ENCODE measurements around the gene TPP1. TPM values are rescaled to one million over a fixed set of nuclear protein-coding genes. Genes with fewer than 3 reads are reported as not detected.

Gene TPP1
- total RNA-seq, 1 donor from 2014 or later = 15.7 TPM

- peak overlapping the region; percentile 17 for H3K27ac ChIP-seq (ENCODE audit: low read depth, low read length)
- H3K36me3 ChIP-seq (ENCODE audit: control insufficient read depth in 3 of 3, insufficient read depth in 3 of 3, low read length in 3 of 3) = peaks cover 41 to 55% (median 55%) of the 10 kb centered on the region in 3 donors
- H3K4me1 ChIP-seq (ENCODE audit: control insufficient read depth in 3 of 3, insufficient read depth in 3 of 3, low read length in 3 of 3) = peaks cover 3 to 9% (median 6%) of the 10 kb centered on the region in 3 donors
- peak overlapping the region in 1 of 3 donors; percentile 24 for H3K9ac ChIP-seq (ENCODE audit: low read depth in 1 of 3, low read length in 3 of 3)
- no peaks in the 10 kb centered on the region for H3K27me3 ChIP-seq (ENCODE audit: control insufficient read depth in 3 of 3, insufficient read depth in 3 of 3, low read length in 3 of 3)
- no peak overlapping the region for H3K4me3 ChIP-seq (ENCODE audit: low read length in 3 of 3)
- no peaks in the 10 kb centered on the region for H3K9me3 ChIP-seq (ENCODE audit: control insufficient read depth in 3 of 3, low read length in 3 of 3)
Observed at GRCh38 chr11:6596239-6596877, 22.9 kb downstream of the TPP1 start.

- Histone ChIP-seq H3K36me3 (ENCODE audit: control insufficient read depth in 3 of 3, insufficient read depth in 3 of 3, low read length in 3 of 3) (peaks cover 20 to 35% (median 35%) of the 10 kb centered on the region in 3 donors), H3K9me3 (ENCODE audit: control insufficient read depth in 3 of 3, low read length in 3 of 3) (no peaks in the 10 kb centered on the region), H3K4me3 (ENCODE audit: low read length in 3 of 3) (no peak overlapping the region), H3K27ac (ENCODE audit: low read depth, low read length) (no peak overlapping the region), H3K27me3 (ENCODE audit: control insufficient read depth in 3 of 3, insufficient read depth in 3 of 3, low read length in 3 of 3) (no peaks in the 10 kb centered on the region), H3K9ac (ENCODE audit: low read depth in 1 of 3, low read length in 3 of 3) (no peak overlapping the region), H3K4me1 (ENCODE audit: control insufficient read depth in 3 of 3, insufficient read depth in 3 of 3, low read length in 3 of 3) (peaks cover 0 to 3% (median 0%) of the 10 kb centered on the region in 3 donors)
Observed at GRCh38 chr11:6594142-6594768, 25.0 kb downstream of the TPP1 start.

- Histone ChIP-seq H3K9ac (ENCODE audit: low read depth in 1 of 3, low read length in 3 of 3) (peak overlapping the region in 2 of 3 donors; percentile 5 to 60), H3K27me3 (ENCODE audit: control insufficient read depth in 3 of 3, insufficient read depth in 3 of 3, low read length in 3 of 3) (no peaks in the 10 kb centered on the region), H3K4me3 (ENCODE audit: low read length in 3 of 3) (no peak overlapping the region), H3K4me1 (ENCODE audit: control insufficient read depth in 3 of 3, insufficient read depth in 3 of 3, low read length in 3 of 3) (peaks cover 0 to 6% (median 6%) of the 10 kb centered on the region in 3 donors), H3K36me3 (ENCODE audit: control insufficient read depth in 3 of 3, insufficient read depth in 3 of 3, low read length in 3 of 3) (peaks cover 2 to 4% (median 4%) of the 10 kb centered on the region in 3 donors), H3K27ac (ENCODE audit: low read depth, low read length) (no peak overlapping the region), H3K9me3 (ENCODE audit: control insufficient read depth in 3 of 3, low read length in 3 of 3) (peaks cover 0 to 4% (median 0%) of the 10 kb centered on the region in 3 donors)
Observed at GRCh38 chr11:6588018-6588417, 31.2 kb downstream of the TPP1 start.

GRCh38 chr11:6587360-6587953, 31.8 kb downstream of the TPP1 start:
- Histone ChIP-seq H3K4me3 (ENCODE audit: low read length in 3 of 3) (no peak overlapping the region), H3K9me3 (ENCODE audit: control insufficient read depth in 3 of 3, low read length in 3 of 3) (peaks cover 0 to 4% (median 0%) of the 10 kb centered on the region in 3 donors), H3K36me3 (ENCODE audit: control insufficient read depth in 3 of 3, insufficient read depth in 3 of 3, low read length in 3 of 3) (peaks cover 2 to 4% (median 3%) of the 10 kb centered on the region in 3 donors), H3K9ac (ENCODE audit: low read depth in 1 of 3, low read length in 3 of 3) (peak overlapping the region in 2 of 3 donors; percentile 5 to 60), H3K27ac (ENCODE audit: low read depth, low read length) (no peak overlapping the region), H3K27me3 (ENCODE audit: control insufficient read depth in 3 of 3, insufficient read depth in 3 of 3, low read length in 3 of 3) (no peaks in the 10 kb centered on the region), H3K4me1 (ENCODE audit: control insufficient read depth in 3 of 3, insufficient read depth in 3 of 3, low read length in 3 of 3) (peaks cover 0 to 6% (median 6%) of the 10 kb centered on the region in 3 donors)

GRCh38 chr11:6586434-6587359, 32.5 kb downstream of the TPP1 start:
- Histone ChIP-seq H3K27me3 (ENCODE audit: control insufficient read depth in 3 of 3, insufficient read depth in 3 of 3, low read length in 3 of 3) (no peaks in the 10 kb centered on the region), H3K9me3 (ENCODE audit: control insufficient read depth in 3 of 3, low read length in 3 of 3) (peaks cover 0 to 4% (median 0%) of the 10 kb centered on the region in 3 donors), H3K27ac (ENCODE audit: low read depth, low read length) (no peak overlapping the region), H3K4me1 (ENCODE audit: control insufficient read depth in 3 of 3, insufficient read depth in 3 of 3, low read length in 3 of 3) (peaks cover 0 to 6% (median 6%) of the 10 kb centered on the region in 3 donors), H3K9ac (ENCODE audit: low read depth in 1 of 3, low read length in 3 of 3) (no peak overlapping the region), H3K4me3 (ENCODE audit: low read length in 3 of 3) (no peak overlapping the region), H3K36me3 (ENCODE audit: control insufficient read depth in 3 of 3, insufficient read depth in 3 of 3, low read length in 3 of 3) (peaks cover 0 to 1% (median 0%) of the 10 kb centered on the region in 3 donors)

- H3K27ac ChIP-seq (ENCODE audit: low read depth, low read length) = no peak overlapping the region
- H3K9me3 ChIP-seq (ENCODE audit: control insufficient read depth in 3 of 3, low read length in 3 of 3) = peaks cover 0 to 4% (median 0%) of the 10 kb centered on the region in 3 donors
- H3K4me3 ChIP-seq (ENCODE audit: low read length in 3 of 3) = no peak overlapping the region
- peaks cover 0 to 10% (median 6%) of the 10 kb centered on the region in 3 donors for H3K4me1 ChIP-seq (ENCODE audit: control insufficient read depth in 3 of 3, insufficient read depth in 3 of 3, low read length in 3 of 3)
- H3K9ac ChIP-seq (ENCODE audit: low read depth in 1 of 3, low read length in 3 of 3) = no peak overlapping the region
- H3K27me3 ChIP-seq (ENCODE audit: control insufficient read depth in 3 of 3, insufficient read depth in 3 of 3, low read length in 3 of 3) = no peaks in the 10 kb centered on the region
- peaks cover 0 to 8% (median 0%) of the 10 kb centered on the region in 3 donors for H3K36me3 ChIP-seq (ENCODE audit: control insufficient read depth in 3 of 3, insufficient read depth in 3 of 3, low read length in 3 of 3)
Observed at GRCh38 chr11:6584528-6584927, 34.7 kb downstream of the TPP1 start.

GRCh38 chr11:6583584-6583983, 35.6 kb downstream of the TPP1 start:
- Histone ChIP-seq H3K27me3 (ENCODE audit: control insufficient read depth in 3 of 3, insufficient read depth in 3 of 3, low read length in 3 of 3) (no peaks in the 10 kb centered on the region), H3K4me1 (ENCODE audit: control insufficient read depth in 3 of 3, insufficient read depth in 3 of 3, low read length in 3 of 3) (peaks cover 0 to 12% (median 6%) of the 10 kb centered on the region in 3 donors), H3K27ac (ENCODE audit: low read depth, low read length) (no peak overlapping the region), H3K9me3 (ENCODE audit: control insufficient read depth in 3 of 3, low read length in 3 of 3) (peaks cover 0 to 4% (median 0%) of the 10 kb centered on the region in 3 donors), H3K9ac (ENCODE audit: low read depth in 1 of 3, low read length in 3 of 3) (no peak overlapping the region), H3K36me3 (ENCODE audit: control insufficient read depth in 3 of 3, insufficient read depth in 3 of 3, low read length in 3 of 3) (peaks cover 0 to 8% (median 0%) of the 10 kb centered on the region in 3 donors), H3K4me3 (ENCODE audit: low read length in 3 of 3) (no peak overlapping the region)

GRCh38 chr11:6579681-6580080, 39.5 kb downstream of the TPP1 start:
- H3K27me3 ChIP-seq (ENCODE audit: control insufficient read depth in 3 of 3, insufficient read depth in 3 of 3, low read length in 3 of 3) = no peaks in the 10 kb centered on the region
- no peak overlapping the region for H3K27ac ChIP-seq (ENCODE audit: low read depth, low read length)
- no peak overlapping the region for H3K4me3 ChIP-seq (ENCODE audit: low read length in 3 of 3)
- no peak overlapping the region for H3K9ac ChIP-seq (ENCODE audit: low read depth in 1 of 3, low read length in 3 of 3)
- H3K36me3 ChIP-seq (ENCODE audit: control insufficient read depth in 3 of 3, insufficient read depth in 3 of 3, low read length in 3 of 3) = peaks cover 0 to 8% (median 0%) of the 10 kb centered on the region in 3 donors
- peaks cover 0 to 4% (median 0%) of the 10 kb centered on the region in 3 donors for H3K9me3 ChIP-seq (ENCODE audit: control insufficient read depth in 3 of 3, low read length in 3 of 3)
- H3K4me1 ChIP-seq (ENCODE audit: control insufficient read depth in 3 of 3, insufficient read depth in 3 of 3, low read length in 3 of 3) = peaks cover 0 to 14% (median 6%) of the 10 kb centered on the region in 3 donors

GRCh38 chr11:6578134-6578533, 41.1 kb downstream of the TPP1 start:
- Histone ChIP-seq H3K4me1 (ENCODE audit: control insufficient read depth in 3 of 3, insufficient read depth in 3 of 3, low read length in 3 of 3) (peaks cover 0 to 14% (median 6%) of the 10 kb centered on the region in 3 donors), H3K27me3 (ENCODE audit: control insufficient read depth in 3 of 3, insufficient read depth in 3 of 3, low read length in 3 of 3) (no peaks in the 10 kb centered on the region), H3K4me3 (ENCODE audit: low read length in 3 of 3) (no peak overlapping the region), H3K9me3 (ENCODE audit: control insufficient read depth in 3 of 3, low read length in 3 of 3) (no peaks in the 10 kb centered on the region), H3K36me3 (ENCODE audit: control insufficient read depth in 3 of 3, insufficient read depth in 3 of 3, low read length in 3 of 3) (peaks cover 0 to 8% (median 0%) of the 10 kb centered on the region in 3 donors), H3K9ac (ENCODE audit: low read depth in 1 of 3, low read length in 3 of 3) (no peak overlapping the region), H3K27ac (ENCODE audit: low read depth, low read length) (no peak overlapping the region)
